K562 (cell line): ENCODE results near the gene C2CD4C. TPM values are rescaled to one million over a fixed set of nuclear protein-coding genes. Genes with fewer than 3 reads are reported as not detected.

Source experiments
- ATAC-seq: fragments of 200-7000 bp; cut with Tn5 transposase; 3 replicates; pipeline ENCODE4 v1.9.1; 2020; ENCODE audit warnings: moderate library complexity
- BruUV-seq: library from RNA; stranded (reverse); fragments of 400-500 nt; replicated peaks from 2 replicates; lab custom pipeline; 2021; lab: Mats Ljungman, UMichigan
- CTCF ChIA-PET: fragments of 300-600 bp; formaldehyde crosslinking; extraction: SDS; loops from one replicate; lab custom pipeline; 2021; ENCODE audit warnings: low intra/inter-chr PET ratio; lab: Yijun Ruan, JAX
- POLR2A ChIA-PET: fragments of 300-600, 350-650 bp; sonication (Branson Sonifier 250); formaldehyde crosslinking; extraction: SDS; loops from one replicate; lab custom pipeline; 2021; ENCODE audit warnings: antibody characterized with exemption, inconsistent platforms; lab: Yijun Ruan, JAX
- DNase-seq, 4 experiments: peaks; one replicate each; pipeline versions ENCODE4 v3.0.0 to v3.0.0-alpha.2; 2011 to 2018; ENCODE audit warnings: low spot score in 3 of 4, mixed read lengths in 3 of 4; ENCODE audit errors: extremely low read depth in 1 of 4
- FAIRE-seq: peaks from 2 replicates; lab custom pipeline; 2011; peaks lifted over from hg19 to GRCh38; lab: Jason Lieb, UNC
- H2AFZ ChIP-seq: 2 replicates; pipeline ENCODE4 v1.6.0; 2011; ENCODE audit warnings: low read depth, low read length, control low read depth, inconsistent platforms
- H3K27ac ChIP-seq: fragments of 200-600 bp; 3 replicates; pipeline ENCODE4 v1.8.0; 2011; ENCODE audit warnings: low read depth, mild to moderate bottlenecking, control low read depth, inconsistent platforms, low read length, moderate library complexity, mixed read lengths; ENCODE audit errors: extremely low read depth
- H3K27me3 ChIP-seq, 2 experiments: fragments of 300-600 bp in 1 of 2; 2 replicates in 1 of 2; 3 replicates in 1 of 2; pipeline versions ENCODE4 v1.6.0 to v1.8.0; 2011; ENCODE audit warnings: inconsistent platforms in 2 of 2, low read length in 2 of 2, mild to moderate bottlenecking in 1 of 2, mixed read lengths in 1 of 2, moderate library complexity in 1 of 2; ENCODE audit not compliant: control insufficient read depth in 2 of 2, insufficient read depth in 2 of 2
- H3K36me3 ChIP-seq: fragments of 300-600 bp; 3 replicates; pipeline ENCODE4 v1.8.0; 2011; ENCODE audit warnings: mild to moderate bottlenecking, low read length, inconsistent platforms; ENCODE audit not compliant: control insufficient read depth, insufficient read depth
- H3K4me1 ChIP-seq, 2 experiments: fragments of 200-600 bp in 1 of 2; replicated peaks in 1 of 2; 2 replicates in 1 of 2; 3 replicates in 1 of 2; pipeline versions ENCODE4 v1.5.1 to v1.8.0; 2011; ENCODE audit warnings: inconsistent platforms in 2 of 2, low read length in 2 of 2, mild to moderate bottlenecking in 1 of 2, mixed read lengths in 1 of 2, moderate library complexity in 1 of 2; ENCODE audit not compliant: control insufficient read depth in 2 of 2, insufficient read depth in 2 of 2
- H3K4me2 ChIP-seq: 2 replicates; pipeline ENCODE4 v1.6.1; 2011; ENCODE audit warnings: low read length, control low read depth, inconsistent platforms, mixed read lengths; ENCODE audit not compliant: insufficient read depth
- H3K4me3 ChIP-seq: fragments of 200-600 bp; sonication (generic), shearing (Covaris generic); 2 replicates; pipeline ENCODE4 v1.5.1; 2016; ENCODE audit warnings: control low read depth, inconsistent platforms
- H3K79me2 ChIP-seq: fragments of 200-600 bp; 3 replicates; pipeline ENCODE4 v1.8.0; 2011; ENCODE audit warnings: low read length, inconsistent platforms; ENCODE audit not compliant: control insufficient read depth, insufficient read depth
- H3K9ac ChIP-seq, 2 experiments: 2 replicates each; pipeline versions ENCODE4 v1.6.0 to v1.6.1; 2011; ENCODE audit warnings: low read depth in 2 of 2, low read length in 2 of 2, control low read depth in 1 of 2, inconsistent platforms in 1 of 2, mild to moderate bottlenecking in 1 of 2, mixed read lengths in 1 of 2; ENCODE audit not compliant: insufficient read depth in 1 of 2
- H3K9me1 ChIP-seq: one replicate; pipeline ENCODE4 v1.6.0; 2011; ENCODE audit warnings: inconsistent platforms, mild to moderate bottlenecking, low read length, moderate library complexity; ENCODE audit not compliant: control insufficient read depth, insufficient read depth
- H3K9me3 ChIP-seq: replicated peaks from 2 replicates; pipeline ENCODE4 v1.5.1; 2011; ENCODE audit warnings: low read depth, low read length, inconsistent platforms; ENCODE audit not compliant: control insufficient read depth, insufficient read depth
- H4K20me1 ChIP-seq: replicated peaks from 2 replicates; pipeline ENCODE4 v1.6.1; 2011; ENCODE audit warnings: low read length, inconsistent platforms, mixed read lengths; ENCODE audit not compliant: control insufficient read depth, insufficient read depth
- MEIS2 ChIP-seq: fragments of 450-650 bp; IDR thresholded peaks from 2 replicates; pipeline ENCODE4 v1.6.1; 2014; ENCODE audit warnings: mild to moderate bottlenecking; ENCODE audit not compliant: partially characterized antibody
- VEZF1 ChIP-seq: fragments of 200-800 bp; sonication (Bioruptor generic); IDR thresholded peaks from 2 replicates; pipeline ENCODE4 v1.6.1; 2017; ENCODE audit warnings: missing genetic modification characterization, missing compliant biosample characterization
- ZNF143 ChIP-seq: sonication (generic); formaldehyde crosslinking; IDR thresholded peaks from 2 replicates; pipeline ENCODE4 v1.9.0; 2022; ENCODE audit warnings: mild to moderate bottlenecking, missing genetic modification reagents
- WGBS: fragments of 100-300 bp; shearing (Covaris generic); methylation state at CpG from one replicate; pipeline ENCODE4 v1.1.6; 2016; ENCODE audit warnings: low coverage, mixed read lengths; ENCODE audit not compliant: insufficient coverage; ENCODE audit errors: missing lambda C conversion rate; 5-methylcytosine and 5-hydroxymethylcytosine counted together
- in situ Hi-C: fragments of 300-500 bp; cut with MboI; formaldehyde crosslinking; loops from 4 replicates; pipeline ENCODE4 v1.15.0; 2018; ENCODE audit warnings: inconsistent platforms, mixed read lengths
- intact Hi-C: fragments of 100-400 bp; cut with micrococcal nuclease; formaldehyde crosslinking; loops from 2 replicates; pipeline ENCODE4 v1.14.2; 2022
- polyA plus RNA-seq, 8 experiments: library from polyadenylated mRNA; depleted of rRNA in 4 of 8; stranded (reverse) in 5 of 8; unstranded in 3 of 8; fragments of >200 nt; fragmentation: Nextera tagmentation in 2 of 8; fragmentation: Illumina TruSeq in 1 of 8; extraction: Ambion mirVana in 2 of 8; extraction: Trizol in 1 of 8; gene quantifications; 2 replicates each; pipeline versions ENCODE4 v1.2.1 to v1.2.3, GENCODE V29; 2011 to 2014; ENCODE audit warnings: inconsistent platforms in 1 of 8, missing spikeins in 1 of 8
- total RNA-seq, 7 experiments: library from RNA; depleted of rRNA in 6 of 7; stranded (reverse); fragments of >200 nt in 6 of 7; fragmentation: Illumina TruSeq in 2 of 7; extraction: Trizol in 2 of 7; gene quantifications; 2 replicates each; pipeline versions ENCODE4 v1.2.1 to v1.2.3, GENCODE V29; 2011 to 2021; ENCODE audit warnings: low replicate concordance in 1 of 7

Gene C2CD4C
- total and polyA plus RNA-seq, 9 of the 15 experiments (the other 6 are each of a cell fraction or from before 2014, with no cell fraction given), result 0.01 to 0.07 TPM; not detected in 7

- Histone ChIP-seq H3K27me3 (peaks cover 21 to 62% of the 10 kb centered on the region in 2 experiments; a peak in 4 of 5 replicates), H3K79me2 (no peaks in the 10 kb centered on the region), H3K9ac (peak overlapping the region in 1 of 2 experiments; percentile 28; a peak in 1 of 4 replicates), H3K4me3 (no peak overlapping the region), H3K9me3 (no peaks in the 10 kb centered on the region), H4K20me1 (0 out of 2 replicates have a peak, but pooled peaks cover 10% of the 10 kb centered on the region), H3K36me3 (no peaks in the 10 kb centered on the region), H3K9me1 (no peaks in the 10 kb centered on the region), H3K27ac (no peak overlapping the region)
- CTCF ChIA-PET, result no interaction called here
- DNase-seq, result peak in 1 of 4 experiments; percentile 50
- no TSS peak for BruUV-seq
- TF ChIP-seq VEZF1 (CRISPR knock-in tag) (peak; percentile 19; the same call in 1 of the 2 replicates), ZNF143 (no peak), MEIS2 (peak; percentile 9)
- TF ChIP-seq, all 486 proteins: peak for 2
- H3K4me2 ChIP-seq, result peak overlapping the region; percentile 14; the same call in 1 of the 2 replicates
- peaks cover 0 to 41% of the 10 kb centered on the region in 2 experiments; a peak in 2 of 5 replicates for H3K4me1 ChIP-seq
- POLR2A ChIA-PET, result interaction anchor here (0.6 kb wide), 1 partner anchor 10 kb away, joined by 3 read pairs; no protein-coding TSS in a partner anchor
- no peak overlapping the region for H2AFZ ChIP-seq
- FAIRE-seq, result no peak
- intact Hi-C loops (no loop called here), in situ Hi-C loops (no loop called here)
- ATAC-seq, result peak; percentile 32
- 10% methylated on average over 26 of the region's 38 CpGs for WGBS
Measured at GRCh38 chr19:401866-402511, 7.0 kb downstream of the C2CD4C start.
